ENCODE measurements around the gene SUSD4. TPM values are rescaled to one million over a fixed set of nuclear protein-coding genes. Genes with fewer than 3 reads are reported as not detected.

SUSD4 gene
- total and polyA plus RNA-seq, 3 donors from 2014 or later = 13.9 to 17.7 (median 13.9) TPM

DNA sequence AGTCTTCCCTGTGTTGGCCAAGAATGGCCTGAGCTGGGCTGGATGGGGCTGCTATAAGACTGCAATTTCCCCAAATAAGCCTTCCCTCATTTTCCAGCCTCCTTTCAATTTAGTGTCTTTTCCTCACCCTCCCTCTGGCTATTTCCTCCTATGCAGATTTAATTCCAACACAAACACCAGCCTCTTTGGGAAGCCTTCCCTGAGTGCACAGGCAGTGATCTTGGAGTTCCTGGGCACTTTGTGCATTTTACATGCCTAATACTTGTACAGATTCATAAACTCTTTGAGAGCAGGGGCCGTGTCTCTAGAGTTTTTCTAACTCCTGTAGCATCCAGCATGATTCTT is 129.8 kb downstream of the SUSD4 start:
- no peak for DNase-seq
- intact Hi-C loops (cut with DNase I; ENCODE audit: low total_unique reads) = no loop called here
- no peak overlapping the region for H3K4me3 ChIP-seq
- peak overlapping the region in 1 of 2 donors; percentile 70 for H3K27ac ChIP-seq
- no peaks in the 10 kb centered on the region for H3K9me3 ChIP-seq
- no peaks in the 10 kb centered on the region for H3K36me3 ChIP-seq (ENCODE audit: low read depth, missing control alignments)
- TF ChIP-seq POLR2A (IDR thresholded peaks at IDR 0.05) = no peak
- TF ChIP-seq, protein P1, sequence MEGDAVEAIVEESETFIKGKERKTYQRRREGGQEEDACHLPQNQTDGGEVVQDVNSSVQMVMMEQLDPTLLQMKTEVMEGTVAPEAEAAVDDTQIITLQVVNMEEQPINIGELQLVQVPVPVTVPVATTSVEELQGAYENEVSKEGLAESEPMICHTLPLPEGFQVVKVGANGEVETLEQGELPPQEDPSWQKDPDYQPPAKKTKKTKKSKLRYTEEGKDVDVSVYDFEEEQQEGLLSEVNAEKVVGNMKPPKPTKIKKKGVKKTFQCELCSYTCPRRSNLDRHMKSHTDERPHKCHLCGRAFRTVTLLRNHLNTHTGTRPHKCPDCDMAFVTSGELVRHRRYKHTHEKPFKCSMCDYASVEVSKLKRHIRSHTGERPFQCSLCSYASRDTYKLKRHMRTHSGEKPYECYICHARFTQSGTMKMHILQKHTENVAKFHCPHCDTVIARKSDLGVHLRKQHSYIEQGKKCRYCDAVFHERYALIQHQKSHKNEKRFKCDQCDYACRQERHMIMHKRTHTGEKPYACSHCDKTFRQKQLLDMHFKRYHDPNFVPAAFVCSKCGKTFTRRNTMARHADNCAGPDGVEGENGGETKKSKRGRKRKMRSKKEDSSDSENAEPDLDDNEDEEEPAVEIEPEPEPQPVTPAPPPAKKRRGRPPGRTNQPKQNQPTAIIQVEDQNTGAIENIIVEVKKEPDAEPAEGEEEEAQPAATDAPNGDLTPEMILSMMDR (IDR thresholded peaks at IDR 0.05) = no peak
- H3K4me1 ChIP-seq = peaks cover 10% of the 10 kb centered on the region
- 41 to 50% methylated on average over 1 of the region's 1 CpG for WGBS, 2 donors
- H3K27me3 ChIP-seq = no peaks in the 10 kb centered on the region

DNA sequence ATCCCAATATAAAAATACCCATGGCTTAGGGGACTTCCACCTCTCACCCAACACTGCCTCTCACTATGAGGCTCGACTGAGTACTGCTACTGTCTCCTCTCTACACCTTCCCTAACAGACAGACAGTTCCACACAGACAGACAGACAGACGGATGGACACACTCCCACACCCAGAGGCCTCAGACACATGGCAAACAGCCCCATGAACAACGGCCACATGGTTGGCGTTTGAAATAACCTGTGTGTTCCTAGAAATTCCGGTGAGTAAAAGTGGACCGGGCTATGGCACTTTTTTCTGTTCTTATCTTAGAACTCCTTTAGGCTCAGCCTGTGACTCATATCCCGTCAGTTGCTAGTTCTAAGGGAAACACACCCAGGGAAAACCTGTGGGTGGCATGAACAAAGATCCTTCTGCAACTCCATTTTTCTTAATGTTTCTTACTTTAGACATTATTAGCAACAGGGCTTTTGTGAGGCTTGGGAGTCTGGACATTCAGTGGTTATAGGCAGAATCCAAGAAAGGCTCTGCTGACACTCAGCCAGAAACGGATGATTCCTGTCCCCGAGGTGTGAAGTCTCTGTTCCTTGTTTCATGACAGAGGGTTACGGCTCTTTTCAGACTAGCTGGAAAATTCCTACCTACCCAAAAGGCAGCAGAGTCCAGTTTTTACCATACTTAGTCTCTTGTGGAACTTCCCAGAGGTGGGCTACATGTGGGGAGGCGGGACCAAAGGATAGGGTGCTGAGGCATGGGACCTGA is 130.4 kb downstream of the SUSD4 start:
- H3K27ac ChIP-seq = peak overlapping the region in 1 of 2 donors; percentile 70
- H3K4me1 ChIP-seq = peaks cover 10% of the 10 kb centered on the region
- whole genome bisulfite sequencing, 2 donors = 41 to 46% methylated on average over 11 of the region's 11 CpGs
- no peak for DNase-seq
- intact Hi-C loops (cut with DNase I; ENCODE audit: low total_unique reads) = no loop called here
- H3K27me3 ChIP-seq = no peaks in the 10 kb centered on the region
- no peaks in the 10 kb centered on the region for H3K9me3 ChIP-seq
- no peaks in the 10 kb centered on the region for H3K36me3 ChIP-seq (ENCODE audit: low read depth, missing control alignments)
- TF ChIP-seq, protein P1 (IDR thresholded peaks at IDR 0.05) = no peak
- no peak overlapping the region for H3K4me3 ChIP-seq

DNA sequence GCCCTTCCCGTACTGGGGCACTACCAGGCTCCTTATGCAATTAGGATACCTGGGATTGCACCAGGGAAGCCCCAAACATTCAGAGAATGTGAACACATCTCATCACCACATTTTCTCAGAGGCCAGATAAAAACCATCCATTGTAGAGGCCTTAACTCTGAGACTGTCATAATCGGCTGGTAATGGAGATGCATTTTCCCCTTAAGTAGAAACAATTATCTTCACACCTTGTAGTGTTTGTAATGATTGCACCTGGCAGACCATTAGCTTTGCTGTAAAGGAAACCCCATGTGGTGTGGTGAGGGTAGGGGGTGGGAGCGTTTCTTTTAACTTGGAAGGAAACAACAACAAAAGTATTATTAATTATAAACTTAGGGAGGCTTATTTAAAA is 131.0 kb downstream of the SUSD4 start:
- WGBS, 2 donors = 79 to 84% methylated on average over 3 of the region's 3 CpGs
- Histone ChIP-seq H3K36me3 (ENCODE audit: low read depth, missing control alignments) (no peaks in the 10 kb centered on the region), H3K27me3 (no peaks in the 10 kb centered on the region), H3K27ac (peak overlapping the region in 1 of 2 donors; percentile 70), H3K4me1 (peaks cover 10% of the 10 kb centered on the region), H3K9me3 (no peaks in the 10 kb centered on the region), H3K4me3 (no peak overlapping the region)
- no peak for DNase-seq
- TF ChIP-seq, protein P1 (IDR thresholded peaks at IDR 0.05) = no peak
- no peak for TF ChIP-seq POLR2A (IDR thresholded peaks at IDR 0.05)
- intact Hi-C loops (cut with DNase I; ENCODE audit: low total_unique reads) = no loop called here

DNA sequence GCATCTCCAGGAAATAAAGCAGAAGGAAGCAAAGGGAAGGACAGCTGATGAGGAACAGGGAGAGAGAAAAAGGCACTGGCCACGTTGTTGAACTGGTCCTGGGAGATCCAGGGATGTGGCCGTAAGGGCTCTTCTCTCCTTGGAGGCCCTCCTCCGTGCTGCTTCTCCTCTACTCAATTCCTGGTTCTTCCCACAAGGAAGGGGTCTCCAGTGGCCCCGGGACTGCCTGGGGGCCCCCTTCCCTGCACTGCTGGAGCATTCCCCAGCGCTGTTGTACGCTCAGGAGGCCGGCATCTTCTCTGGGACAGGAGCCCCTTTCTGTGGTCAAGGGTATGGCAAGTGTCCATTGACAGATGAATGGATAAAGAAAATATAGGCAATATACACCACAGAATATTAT is 132.4 kb downstream of the SUSD4 start:
- TF ChIP-seq, protein P1 (IDR thresholded peaks at IDR 0.05) = no peak
- TF ChIP-seq POLR2A (IDR thresholded peaks at IDR 0.05) = no peak
- WGBS, 2 donors = 85 to 91% methylated on average over 7 of the region's 7 CpGs
- intact Hi-C loops (cut with DNase I; ENCODE audit: low total_unique reads) = no loop called here
- Histone ChIP-seq H3K27me3 (no peaks in the 10 kb centered on the region), H3K36me3 (ENCODE audit: low read depth, missing control alignments) (no peaks in the 10 kb centered on the region), H3K4me1 (peaks cover 10% of the 10 kb centered on the region), H3K9me3 (no peaks in the 10 kb centered on the region), H3K27ac (no peak overlapping the region), H3K4me3 (no peak overlapping the region)
- no peak for DNase-seq

DNA sequence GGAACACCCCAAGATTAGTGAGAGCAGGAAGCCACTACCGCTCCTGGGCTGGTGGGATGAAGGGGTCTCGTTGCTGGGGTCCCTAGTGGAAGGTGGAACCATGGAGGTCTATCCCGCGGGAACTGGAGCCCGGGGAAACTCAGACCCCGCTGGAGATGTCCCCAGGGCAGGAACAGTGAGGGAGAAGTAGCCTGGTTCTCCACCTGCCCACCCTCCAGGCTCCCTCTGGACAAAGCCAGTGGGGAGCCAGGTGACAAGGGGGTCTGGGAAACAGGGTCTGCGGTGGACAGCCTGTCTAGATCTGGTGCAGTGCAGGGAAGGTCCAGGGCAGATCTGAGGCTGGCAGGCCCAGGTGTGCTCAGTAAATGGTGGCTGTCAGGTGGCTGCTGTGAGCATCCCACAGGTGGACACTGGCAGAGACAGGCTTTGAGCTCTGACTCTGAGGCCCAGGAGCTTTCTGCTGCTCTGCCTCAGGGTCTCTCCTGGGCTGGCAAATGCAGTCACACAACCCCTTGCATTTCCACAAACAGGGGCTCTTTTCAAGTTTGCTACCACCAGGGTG is 132.9 kb downstream of the SUSD4 start:
- no peaks in the 10 kb centered on the region for H3K27me3 ChIP-seq
- no peak for DNase-seq
- intact Hi-C loops (cut with DNase I; ENCODE audit: low total_unique reads) = no loop called here
- 92 to 95% methylated on average over 7 of the region's 7 CpGs for WGBS, 2 donors
- H3K27ac ChIP-seq = no peak overlapping the region
- peaks cover 10% of the 10 kb centered on the region for H3K4me1 ChIP-seq
- no peak for TF ChIP-seq POLR2A (IDR thresholded peaks at IDR 0.05)
- TF ChIP-seq, protein P1 (IDR thresholded peaks at IDR 0.05) = no peak
- no peak overlapping the region for H3K4me3 ChIP-seq
- no peaks in the 10 kb centered on the region for H3K9me3 ChIP-seq
- H3K36me3 ChIP-seq (ENCODE audit: low read depth, missing control alignments) = no peaks in the 10 kb centered on the region
